WTC11 (cell line): ENCODE measurements around the gene CDA. TPM values are rescaled to one million over a fixed set of nuclear protein-coding genes. Genes with fewer than 3 reads are reported as not detected.

Experiments used
- ATAC-seq: fragments of 200-7000 bp; cut with Tn5 transposase; 2 replicates; pipeline ENCODE4 v1.10.0; 2021; ENCODE audit warnings: mild to moderate bottlenecking, moderate library complexity
- CTCF ChIA-PET: fragments of 300-600 bp; sonication (Branson Sonifier 250); formaldehyde crosslinking; loops from one replicate; lab custom pipeline; 2021; ENCODE audit warnings: antibody characterized with exemption; lab: Charles Lee
- POLR2A ChIA-PET: fragments of 350-600 bp; sonication (Branson Sonifier 250); formaldehyde crosslinking; loops from one replicate; lab custom pipeline; 2021; ENCODE audit warnings: antibody characterized with exemption; lab: Charles Lee
- DNase-seq: peaks from one replicate; pipeline ENCODE4 v3.0.0; 2021; ENCODE audit warnings: low spot score
- H3K27ac Mint-ChIP-seq: 2 replicates; pipeline ENCODE4 v1.8.0; 2021; ENCODE audit warnings: mixed read lengths
- H3K27me3 Mint-ChIP-seq: 2 replicates; pipeline ENCODE4 v1.8.0; 2021; ENCODE audit warnings: low read depth, mild to moderate bottlenecking, moderate library complexity, mixed read lengths
- H3K36me3 Mint-ChIP-seq: 2 replicates; pipeline ENCODE4 v1.8.0; 2021; ENCODE audit warnings: mixed read lengths
- H3K4me1 Mint-ChIP-seq: 2 replicates; pipeline ENCODE4 v1.8.0; 2022; ENCODE audit warnings: mixed read lengths
- H3K4me3 Mint-ChIP-seq: 2 replicates; pipeline ENCODE4 v1.8.0; 2021; ENCODE audit warnings: mild to moderate bottlenecking, moderate library complexity, mixed read lengths
- H3K9me3 Mint-ChIP-seq: 2 replicates; pipeline ENCODE4 v1.8.0; 2021; ENCODE audit warnings: mixed read lengths
- AFF4 ChIP-seq: sonication (generic); formaldehyde crosslinking; IDR thresholded peaks from 2 replicates; pipeline ENCODE4 v1.8.1; 2023; ENCODE audit warnings: mild to moderate bottlenecking, missing genetic modification reagents, borderline replicate concordance
- E2F1 ChIP-seq: sonication (generic); formaldehyde crosslinking; IDR thresholded peaks from 2 replicates; pipeline ENCODE4 v1.8.0; 2022; ENCODE audit warnings: mild to moderate bottlenecking, missing genetic modification reagents
- EMX1 ChIP-seq: fragments of 250-450 bp; sonication (Bioruptor Pico); IDR thresholded peaks from 2 replicates; pipeline ENCODE4 v1.8.0; 2021; ENCODE audit warnings: mild to moderate bottlenecking
- ERG ChIP-seq: fragments of 250-450 bp; sonication (Bioruptor Pico); IDR thresholded peaks from 2 replicates; pipeline ENCODE4 v1.8.0; 2021; ENCODE audit warnings: mild to moderate bottlenecking
- ETV6 ChIP-seq: sonication (generic); formaldehyde crosslinking; IDR thresholded peaks from 2 replicates; pipeline ENCODE4 v1.8.1; 2022; ENCODE audit warnings: mild to moderate bottlenecking, missing genetic modification reagents
- FOXK1 ChIP-seq: sonication (generic); formaldehyde crosslinking; IDR thresholded peaks from 2 replicates; pipeline ENCODE4 v1.8.0; 2022; ENCODE audit warnings: mild to moderate bottlenecking, moderate library complexity, missing genetic modification reagents
- FOXP1 ChIP-seq: sonication (generic); formaldehyde crosslinking; IDR thresholded peaks from 2 replicates; pipeline ENCODE4 v1.8.0; 2022; ENCODE audit warnings: missing genetic modification reagents, mild to moderate bottlenecking, moderate library complexity, borderline replicate concordance
- IRF2 ChIP-seq: sonication (generic); formaldehyde crosslinking; IDR thresholded peaks from 2 replicates; pipeline ENCODE4 v1.8.0; 2022; ENCODE audit warnings: low read depth, missing genetic modification reagents, borderline replicate concordance
- NFE2L1 ChIP-seq: sonication (generic); formaldehyde crosslinking; IDR thresholded peaks from 2 replicates; pipeline ENCODE4 v1.8.1; 2023; ENCODE audit warnings: missing genetic modification reagents
- TCF7 ChIP-seq: sonication (generic); formaldehyde crosslinking; IDR thresholded peaks from 2 replicates; pipeline ENCODE4 v1.8.0; 2022; ENCODE audit warnings: mild to moderate bottlenecking, low read depth, missing genetic modification reagents, moderate library complexity
- ZBTB21 ChIP-seq: sonication (generic); formaldehyde crosslinking; IDR thresholded peaks from 2 replicates; pipeline ENCODE4 v1.8.1; 2023; ENCODE audit warnings: mild to moderate bottlenecking, missing genetic modification reagents, borderline replicate concordance
- ZNF232 ChIP-seq: sonication (generic); formaldehyde crosslinking; IDR thresholded peaks from 2 replicates; pipeline ENCODE4 v1.8.0; 2022; ENCODE audit warnings: mild to moderate bottlenecking, missing genetic modification reagents
- ZNF263 ChIP-seq: sonication (generic); formaldehyde crosslinking; IDR thresholded peaks from 2 replicates; pipeline ENCODE4 v1.8.1; 2022; ENCODE audit warnings: low read depth, mild to moderate bottlenecking, moderate library complexity, missing genetic modification reagents
- ZNF396 ChIP-seq: fragments of 250-450 bp; sonication (Bioruptor Pico); IDR thresholded peaks from 2 replicates; pipeline ENCODE4 v1.8.0; 2021; ENCODE audit warnings: mild to moderate bottlenecking, moderate library complexity, borderline replicate concordance
- total RNA-seq: library from RNA; stranded (reverse); gene quantifications from 3 replicates; pipeline ENCODE4 v1.2.3, GENCODE V29; 2021
- TF ChIP-seq, protein P1 (sequence below): sonication (generic); formaldehyde crosslinking; IDR thresholded peaks from 2 replicates; pipeline ENCODE4 v1.8.1; 2023; ENCODE audit warnings: mild to moderate bottlenecking, missing genetic modification reagents
- TF ChIP-seq, protein P2 (sequence below): fragments of 250-450 bp; sonication (Bioruptor Pico); IDR thresholded peaks from 2 replicates; pipeline ENCODE4 v1.9.0; 2021; ENCODE audit warnings: mild to moderate bottlenecking
- TF ChIP-seq, protein P3 (sequence below): sonication (generic); formaldehyde crosslinking; IDR thresholded peaks from 2 replicates; pipeline ENCODE4 v1.8.1; 2023; ENCODE audit warnings: mild to moderate bottlenecking, missing genetic modification reagents, moderate library complexity

The CDA gene
- total RNA-seq, 1 experiment from 2014 or later: 12.5 TPM

DNA sequence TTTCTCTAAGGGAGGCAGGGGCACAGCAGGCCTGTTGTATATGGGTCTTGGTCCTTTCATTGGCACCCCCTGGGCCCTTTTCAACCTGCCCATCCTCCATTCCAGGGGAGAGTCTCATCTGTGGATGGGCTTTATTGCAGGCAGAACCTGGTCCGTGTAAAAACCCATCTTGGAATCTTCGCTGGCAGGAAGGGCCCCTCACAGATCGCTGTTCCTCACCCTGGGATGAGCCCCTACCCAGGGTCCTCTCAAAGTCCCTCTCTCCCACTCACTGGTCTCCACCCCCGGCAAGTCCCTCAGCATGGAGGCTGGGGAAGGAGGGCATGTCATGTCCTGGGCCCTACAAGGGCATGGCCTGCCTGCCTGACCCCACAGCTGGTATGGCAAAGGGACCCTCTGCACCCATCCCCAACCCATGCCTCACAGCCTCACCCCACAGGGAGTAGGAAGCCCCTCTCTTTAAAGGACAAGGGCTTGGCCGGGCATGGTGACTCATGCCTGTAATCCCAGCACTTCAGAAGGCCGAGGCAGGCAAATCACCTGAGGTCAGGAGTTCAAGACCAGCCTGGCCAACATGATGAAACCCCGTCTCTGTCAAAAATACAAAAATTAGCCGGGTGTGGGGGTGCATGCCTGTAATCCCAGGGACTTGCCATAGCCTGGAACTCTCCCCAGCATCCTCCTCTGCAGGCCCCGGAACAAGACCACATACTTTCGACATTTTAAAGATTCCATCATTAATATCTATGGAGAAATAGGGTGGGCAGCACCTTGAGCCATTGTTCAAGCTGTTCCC lies 13.2 kb upstream of the CDA start:
- Mint-ChIP-seq H3K27me3 (peaks cover 30% of the 10 kb centered on the region), H3K9me3 (peaks cover 14% of the 10 kb centered on the region), H3K4me3 (no peak overlapping the region), H3K27ac (no peak overlapping the region), H3K4me1 (no peaks in the 10 kb centered on the region), H3K36me3 (0 out of 2 replicates have a peak, but pooled peaks cover 2% of the 10 kb centered on the region)
- no peak for ATAC-seq
- POLR2A ChIA-PET: interaction anchor here (1.1 kb wide), 1 partner anchor 58 kb away, joined by 9 read pairs; no protein-coding TSS in a partner anchor
- DNase-seq: no peak
- TF ChIP-seq E2F1 (CRISPR knock-in tag) (no peak), EMX1 (CRISPR knock-in tag) (no peak), NFE2L1 (CRISPR knock-in tag) (no peak)
- CTCF ChIA-PET: interaction anchor here (0.6 to 4.5 kb wide), 54 partner anchors 9 to 647 kb away, joined by 3 to 153 read pairs (median 6); partner anchors contain the start of genes CAMK2N1, CDA, DDOST and KIF17

GRCh38 chr1:20578062-20578461 lies 10.8 kb upstream of the CDA start:
- Mint-ChIP-seq H3K4me1 (0 out of 2 replicates have a peak, but pooled peaks cover 4% of the 10 kb centered on the region), H3K9me3 (no peaks in the 10 kb centered on the region), H3K27me3 (peaks cover 15% of the 10 kb centered on the region), H3K27ac (no peak overlapping the region), H3K4me3 (no peak overlapping the region), H3K36me3 (no peaks in the 10 kb centered on the region)
- no peak for DNase-seq
- ChIA-PET CTCF (no interaction called here), POLR2A (no interaction called here)
- TF ChIP-seq ERG (no peak), ZNF263 (CRISPR knock-in tag) (no peak), ZBTB21 (CRISPR knock-in tag) (no peak), IRF2 (CRISPR knock-in tag) (no peak), ZNF396 (no peak), ETV6 (CRISPR knock-in tag) (no peak), FOXK1 (CRISPR knock-in tag) (no peak), TCF7 (no peak), FOXP1 (CRISPR knock-in tag) (no peak), ZNF232 (CRISPR knock-in tag) (no peak), AFF4 (no peak)
- TF ChIP-seq, protein P1, sequence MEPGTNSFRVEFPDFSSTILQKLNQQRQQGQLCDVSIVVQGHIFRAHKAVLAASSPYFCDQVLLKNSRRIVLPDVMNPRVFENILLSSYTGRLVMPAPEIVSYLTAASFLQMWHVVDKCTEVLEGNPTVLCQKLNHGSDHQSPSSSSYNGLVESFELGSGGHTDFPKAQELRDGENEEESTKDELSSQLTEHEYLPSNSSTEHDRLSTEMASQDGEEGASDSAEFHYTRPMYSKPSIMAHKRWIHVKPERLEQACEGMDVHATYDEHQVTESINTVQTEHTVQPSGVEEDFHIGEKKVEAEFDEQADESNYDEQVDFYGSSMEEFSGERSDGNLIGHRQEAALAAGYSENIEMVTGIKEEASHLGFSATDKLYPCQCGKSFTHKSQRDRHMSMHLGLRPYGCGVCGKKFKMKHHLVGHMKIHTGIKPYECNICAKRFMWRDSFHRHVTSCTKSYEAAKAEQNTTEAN (CRISPR knock-in tag): no peak
- TF ChIP-seq, protein P2, sequence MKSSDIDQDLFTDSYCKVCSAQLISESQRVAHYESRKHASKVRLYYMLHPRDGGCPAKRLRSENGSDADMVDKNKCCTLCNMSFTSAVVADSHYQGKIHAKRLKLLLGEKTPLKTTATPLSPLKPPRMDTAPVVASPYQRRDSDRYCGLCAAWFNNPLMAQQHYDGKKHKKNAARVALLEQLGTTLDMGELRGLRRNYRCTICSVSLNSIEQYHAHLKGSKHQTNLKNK (CRISPR knock-in tag): no peak
- TF ChIP-seq, protein P3, sequence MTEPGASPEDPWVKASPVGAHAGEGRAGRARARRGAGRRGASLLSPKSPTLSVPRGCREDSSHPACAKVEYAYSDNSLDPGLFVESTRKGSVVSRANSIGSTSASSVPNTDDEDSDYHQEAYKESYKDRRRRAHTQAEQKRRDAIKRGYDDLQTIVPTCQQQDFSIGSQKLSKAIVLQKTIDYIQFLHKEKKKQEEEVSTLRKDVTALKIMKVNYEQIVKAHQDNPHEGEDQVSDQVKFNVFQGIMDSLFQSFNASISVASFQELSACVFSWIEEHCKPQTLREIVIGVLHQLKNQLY (CRISPR knock-in tag): no peak
- ATAC-seq: no peak
